Measurements from ENCODE around the gene PRMT9.

PRMT9 gene

GRCh38 chr4:147625733-147626132, 58.2 kb downstream of the PRMT9 start:
- no peak for DNase-seq (ENCODE audit: low read depth in 2 of 3, low spot score in 2 of 3)

GRCh38 chr4:147620315-147620714, 63.6 kb downstream of the PRMT9 start:
- no peak for DNase-seq (ENCODE audit: low read depth in 2 of 3, low spot score in 2 of 3)

- no peak for DNase-seq (ENCODE audit: low read depth in 2 of 3, low spot score in 2 of 3)
Measured at GRCh38 chr4:147617841-147618691, 65.9 kb downstream of the PRMT9 start.

- peak; percentile 93 to 96 (median 93) for DNase-seq (ENCODE audit: low read depth in 2 of 3, low spot score in 2 of 3)
Measured at GRCh38 chr4:147617173-147617840, 66.7 kb downstream of the PRMT9 start, which contains the start of gene TMEM184C. Gene TMEM184C (plus strand): TSS chr4:147617397. CDS start chr4:147617957, 560 bp downstream.

GRCh38 chr4:147616849-147617172, 67.2 kb downstream of the PRMT9 start:
- DNase-seq (ENCODE audit: low read depth in 2 of 3, low spot score in 2 of 3), result no peak

- DNase-seq (ENCODE audit: low read depth in 2 of 3, low spot score in 2 of 3), result no peak
Measured at GRCh38 chr4:147610686-147611085, 73.3 kb downstream of the PRMT9 start.

GRCh38 chr4:147607471-147607870, 76.5 kb downstream of the PRMT9 start:
- DNase-seq (ENCODE audit: low read depth in 2 of 3, low spot score in 2 of 3), result no peak

- no peak for DNase-seq (ENCODE audit: low read depth in 2 of 3, low spot score in 2 of 3)
Measured at GRCh38 chr4:147605499-147605898, 78.5 kb downstream of the PRMT9 start.

- DNase-seq (ENCODE audit: low read depth in 2 of 3, low spot score in 2 of 3), result no peak
Measured at GRCh38 chr4:147599769-147600168, 84.2 kb downstream of the PRMT9 start.

- no peak for DNase-seq (ENCODE audit: low read depth in 2 of 3, low spot score in 2 of 3)
Measured at GRCh38 chr4:147599206-147599605, 84.8 kb downstream of the PRMT9 start.

- DNase-seq (ENCODE audit: low read depth in 2 of 3, low spot score in 2 of 3), result no peak
Measured at GRCh38 chr4:147597561-147597960, 86.4 kb downstream of the PRMT9 start.

- DNase-seq (ENCODE audit: low read depth in 2 of 3, low spot score in 2 of 3), result no peak
Measured at GRCh38 chr4:147596981-147597380, 87.0 kb downstream of the PRMT9 start.

- no peak for DNase-seq (ENCODE audit: low read depth in 2 of 3, low spot score in 2 of 3)
Measured at GRCh38 chr4:147596377-147596776, 87.6 kb downstream of the PRMT9 start.

- DNase-seq (ENCODE audit: low read depth in 2 of 3, low spot score in 2 of 3), result no peak
Measured at GRCh38 chr4:147594578-147594977, 89.4 kb downstream of the PRMT9 start.

GRCh38 chr4:147594107-147594506, 89.9 kb downstream of the PRMT9 start:
- DNase-seq (ENCODE audit: low read depth in 2 of 3, low spot score in 2 of 3), result no peak

- DNase-seq (ENCODE audit: low read depth in 2 of 3, low spot score in 2 of 3), result no peak
Measured at GRCh38 chr4:147591106-147591505, 92.9 kb downstream of the PRMT9 start.

- peak; percentile 1 to 23 (median 15) for DNase-seq (ENCODE audit: low read depth in 2 of 3, low spot score in 2 of 3)
Measured at GRCh38 chr4:147590249-147590920, 93.6 kb downstream of the PRMT9 start.

GRCh38 chr4:147589586-147589985, 94.4 kb downstream of the PRMT9 start:
- DNase-seq (ENCODE audit: low read depth in 2 of 3, low spot score in 2 of 3), result no peak

All from activated CD8-positive, alpha-beta memory T cell treated with anti-CD3 and anti-CD28 coated beads for 48 hours (primary cell).